Natural killer cell (primary cell): ENCODE data around the gene ATP6V0E1. TPM values are rescaled to one million over a fixed set of nuclear protein-coding genes. Genes with fewer than 3 reads are reported as not detected.

Experiments used
- ATAC-seq, 3 donors: fragments of 150-1000 bp in 2 of 3; fragments of 200-7000 bp in 1 of 3; cut with Tn5 transposase; 1 replicate in 1 of 3; 2 replicates in 2 of 3; pipeline ENCODE4 v1.10.0; 2021; ENCODE audit warnings: mild to moderate bottlenecking in 2 of 3, moderate library complexity in 2 of 3
- DNase-seq, 2 donors: peaks; one replicate each; pipeline versions ENCODE4 v3.0.0 to v3.0.0-alpha.2; 2013 to 2021; ENCODE audit warnings: mixed read lengths in 1 of 2
- H3K27ac ChIP-seq: one replicate; pipeline ENCODE4 v1.5.1; 2013; ENCODE audit warnings: mild to moderate bottlenecking, low read length
- H3K27me3 ChIP-seq: one replicate; pipeline ENCODE4 v1.6.1; 2013; ENCODE audit warnings: low read length; ENCODE audit not compliant: control insufficient read depth, insufficient read depth
- H3K36me3 ChIP-seq: one replicate; pipeline ENCODE4 v1.6.1; 2013; ENCODE audit warnings: low read length; ENCODE audit not compliant: control insufficient read depth, insufficient read depth
- H3K4me1 ChIP-seq: one replicate; pipeline ENCODE4 v1.6.1; 2013; ENCODE audit warnings: low read length; ENCODE audit not compliant: control insufficient read depth, insufficient read depth
- H3K4me3 ChIP-seq: one replicate; pipeline ENCODE4 v1.5.1; 2013; ENCODE audit warnings: low read length
- H3K9me3 ChIP-seq: one replicate; pipeline ENCODE4 v1.6.1; 2013; ENCODE audit warnings: low read length; ENCODE audit not compliant: control insufficient read depth, insufficient read depth
- H3K27ac Mint-ChIP-seq, 2 donors: one replicate each; pipeline ENCODE4 v1.8.0; 2022; ENCODE audit warnings: mild to moderate bottlenecking in 2 of 2, mixed read lengths in 2 of 2, moderate library complexity in 1 of 2
- H3K27me3 Mint-ChIP-seq, 2 donors: one replicate each; pipeline ENCODE4 v1.8.0; 2022; ENCODE audit warnings: low read depth in 2 of 2, mixed read lengths in 2 of 2
- H3K36me3 Mint-ChIP-seq: one replicate; pipeline ENCODE4 v1.8.0; 2022; ENCODE audit warnings: mixed read lengths
- H3K4me1 Mint-ChIP-seq, 2 donors: one replicate each; pipeline ENCODE4 v1.8.0; 2022; ENCODE audit warnings: mixed read lengths in 2 of 2
- H3K4me3 Mint-ChIP-seq: one replicate; pipeline ENCODE4 v1.8.0; 2022; ENCODE audit warnings: mild to moderate bottlenecking, moderate library complexity, mixed read lengths
- H3K9me3 Mint-ChIP-seq, 2 donors: one replicate each; pipeline ENCODE4 v1.8.0; 2022; ENCODE audit warnings: mixed read lengths in 2 of 2
- CTCF ChIP-seq: fragments of 200-600 bp; IDR thresholded peaks from one replicate; pipeline ENCODE4 v1.8.0; 2022; ENCODE audit warnings: antibody characterized with exemption
- WGBS: methylation state at CpG from one replicate; pipeline ENCODE4 v1.1.7; 2013; ENCODE audit warnings: missing lambda C conversion rate; ENCODE audit not compliant: insufficient coverage; 5-methylcytosine and 5-hydroxymethylcytosine counted together
- intact Hi-C: fragments of 100-400 bp; cut with micrococcal nuclease; formaldehyde crosslinking; loops from one replicate; pipeline ENCODE4 v1.14.2; 2022
- total RNA-seq, 4 donors: library from RNA; stranded (reverse); fragments of 120-200 nt in 1 of 4; gene quantifications; one replicate each; pipeline versions ENCODE4 v1.2.3 to v1.2.4, GENCODE V29; 2013 to 2022

ATP6V0E1 gene
- total RNA-seq, 3 donors from 2014 or later (not counting 1 experiment from before 2014, with no cell fraction given) = 101 to 141 (median 103) TPM

DNA sequence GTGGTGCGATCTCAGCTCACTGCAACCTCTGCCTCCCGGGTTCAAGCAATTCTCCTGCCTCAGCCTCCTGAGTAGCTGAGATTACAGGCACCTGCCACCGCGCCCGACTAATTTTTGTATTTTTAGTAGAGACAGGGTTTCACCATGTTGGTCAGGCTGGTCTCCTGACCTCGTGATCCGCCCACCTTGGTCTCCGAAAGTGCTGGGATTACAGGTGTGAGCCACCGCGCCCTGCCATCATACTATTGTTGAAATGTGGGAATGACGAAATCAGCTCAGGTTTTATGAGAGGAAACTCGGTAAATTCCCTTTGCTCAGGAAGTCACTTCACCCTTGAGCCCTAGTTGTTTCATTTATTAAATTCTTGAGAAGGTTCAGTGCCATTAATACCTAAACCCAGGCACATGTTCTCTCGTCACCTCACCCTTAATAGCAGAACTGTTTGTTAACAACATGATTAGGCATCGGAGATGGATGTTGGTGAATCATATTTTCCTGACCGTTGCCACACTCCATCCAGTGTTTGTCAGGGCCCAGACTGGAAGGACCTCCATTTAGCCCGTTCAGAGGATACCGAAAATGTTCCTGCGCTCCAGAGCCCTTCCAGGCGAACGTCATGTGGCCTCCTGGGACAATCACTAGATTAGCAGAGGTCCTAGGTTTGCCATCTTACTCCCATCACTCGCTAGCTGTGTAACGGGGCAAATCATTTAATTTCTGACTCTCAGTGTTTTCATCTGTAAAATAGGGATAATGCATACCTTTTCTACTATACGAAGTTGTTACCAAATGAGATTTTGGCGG is 52.5 kb downstream of the ATP6V0E1 start:
- no peaks in the 10 kb centered on the region for H3K9me3 ChIP-seq
- ATAC-seq (no peak), DNase-seq (peak in 1 of 2 donors; percentile 39)
- no peak overlapping the region for H3K4me3 ChIP-seq
- no peak for TF ChIP-seq CTCF
- Mint-ChIP-seq H3K4me3 (no peak overlapping the region), H3K27ac (peak overlapping the region; percentile 49 to 85), H3K36me3 (peaks cover 10% of the 10 kb centered on the region), H3K4me1 (peaks cover 22 to 34% of the 10 kb centered on the region in 2 donors), H3K27me3 (no peaks in the 10 kb centered on the region), H3K9me3 (no peaks in the 10 kb centered on the region)
- H3K27me3 ChIP-seq = no peaks in the 10 kb centered on the region
- peaks cover 4% of the 10 kb centered on the region for H3K36me3 ChIP-seq
- H3K27ac ChIP-seq = peak overlapping the region; percentile 59
- WGBS = 67% methylated on average over 20 of the region's 24 CpGs
- intact Hi-C loops = no loop called here
- H3K4me1 ChIP-seq = peaks cover 11% of the 10 kb centered on the region

DNA sequence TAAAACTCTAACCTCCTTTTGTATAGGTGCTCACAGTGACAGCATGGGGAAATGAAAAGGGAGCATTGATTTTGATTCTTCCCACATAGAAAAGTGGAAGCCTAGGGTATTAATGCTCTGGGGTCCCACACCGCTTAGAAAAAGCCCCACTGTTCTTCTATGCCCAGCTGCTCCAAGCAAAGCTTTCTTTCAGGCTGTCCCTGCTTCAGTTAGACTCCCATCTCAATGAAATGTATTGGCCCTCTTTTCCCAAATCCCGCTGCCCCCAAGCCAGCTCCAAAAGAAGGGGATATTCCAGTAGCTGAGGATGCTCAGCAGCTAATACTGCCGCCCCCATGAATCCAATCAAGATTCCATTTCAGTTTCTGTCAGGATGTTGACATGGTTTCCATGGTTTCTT is 55.6 kb downstream of the ATP6V0E1 start:
- Histone ChIP-seq H3K9me3 (no peaks in the 10 kb centered on the region), H3K4me3 (no peak overlapping the region), H3K27ac (no peak overlapping the region), H3K36me3 (peaks cover 4% of the 10 kb centered on the region), H3K4me1 (peaks cover 11% of the 10 kb centered on the region), H3K27me3 (no peaks in the 10 kb centered on the region)
- TF ChIP-seq CTCF = no peak
- Mint-ChIP-seq H3K4me1 (peaks cover 20 to 32% of the 10 kb centered on the region in 2 donors), H3K4me3 (no peak overlapping the region), H3K9me3 (no peaks in the 10 kb centered on the region), H3K27ac (peak overlapping the region; percentile 26 to 47), H3K27me3 (no peaks in the 10 kb centered on the region), H3K36me3 (peaks cover 9% of the 10 kb centered on the region)
- intact Hi-C loops = no loop called here
- DNase-seq = no peak
- ATAC-seq = peak in 1 of 3 donors; percentile 30
- 93% methylated on average over 3 of the region's 3 CpGs for WGBS

DNA sequence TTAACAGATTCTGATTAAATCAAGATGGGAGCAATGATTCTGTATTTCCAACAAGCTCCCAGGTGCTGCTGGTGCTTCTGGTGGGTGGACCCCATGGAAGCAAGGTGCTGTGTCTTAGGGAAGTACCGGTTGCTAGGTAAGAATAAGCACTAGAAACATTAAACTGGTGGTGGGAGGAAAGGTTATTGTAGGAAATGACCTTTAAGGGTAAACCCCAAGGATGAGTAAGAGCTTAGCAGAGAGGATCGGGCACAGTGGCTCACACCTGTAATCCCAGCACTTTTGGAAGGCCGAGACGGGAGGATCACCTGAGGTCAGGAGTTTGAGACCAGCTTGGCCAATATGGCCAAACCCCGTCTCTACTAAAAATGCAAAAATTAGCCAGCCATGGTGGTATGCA is 56.4 kb downstream of the ATP6V0E1 start:
- Histone ChIP-seq H3K4me3 (no peak overlapping the region), H3K27ac (no peak overlapping the region), H3K36me3 (peaks cover 4% of the 10 kb centered on the region), H3K27me3 (no peaks in the 10 kb centered on the region), H3K9me3 (no peaks in the 10 kb centered on the region), H3K4me1 (peaks cover 11% of the 10 kb centered on the region)
- Mint-ChIP-seq H3K27ac (peak overlapping the region; percentile 26 to 47), H3K9me3 (no peaks in the 10 kb centered on the region), H3K36me3 (peaks cover 1% of the 10 kb centered on the region), H3K27me3 (no peaks in the 10 kb centered on the region), H3K4me3 (no peak overlapping the region), H3K4me1 (peaks cover 12 to 24% of the 10 kb centered on the region in 2 donors)
- 96% methylated on average over 5 of the region's 5 CpGs for WGBS
- DNase-seq (no peak), ATAC-seq (no peak)
- no peak for TF ChIP-seq CTCF
- intact Hi-C loops = no loop called here
